SKM-1 (cell line): ENCODE measurements around the gene FBXO2.
A peak's percentile ranks its signal among the peaks of the same experiment; 100 is the strongest.

ENCODE experiments used
- DNase-seq: peaks from one replicate; lab custom pipeline; 2025; ENCODE audit not compliant: unreplicated experiment; lab: John Stamatoyannopoulos, UW

Gene FBXO2

DNA sequence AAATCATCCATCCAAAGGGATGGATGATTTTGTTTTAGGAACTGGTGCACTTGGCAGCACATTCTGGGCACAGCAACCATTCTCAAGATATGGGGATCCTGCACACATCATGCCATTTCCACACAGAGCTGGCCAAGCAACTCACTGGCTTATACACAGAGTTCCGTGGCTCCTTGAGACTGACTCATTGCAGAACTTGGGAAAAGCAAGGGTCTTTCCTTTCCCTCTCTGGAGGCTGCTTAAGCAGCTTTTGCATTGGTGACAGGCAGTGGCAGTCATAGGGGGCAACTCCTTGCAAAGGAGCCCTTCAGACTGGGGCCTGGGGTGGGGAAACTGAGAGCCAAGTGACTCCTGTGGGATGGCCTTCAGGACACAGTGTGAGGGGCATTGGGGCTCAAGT lies 28.6 kb upstream of the FBXO2 start:
- DNase-seq: no peak

- no peak for DNase-seq
Observed at GRCh38 chr1:11682287-11682771, 28.1 kb upstream of the FBXO2 start.

- peak; percentile 49 for DNase-seq
Observed at GRCh38 chr1:11681071-11681771, 27.0 kb upstream of the FBXO2 start, which contains the start of gene MAD2L2. Gene MAD2L2, minus strand, starts transcription at chr1:11681148. Its CDS starts 547 bp downstream, at chr1:11680601.

DNA sequence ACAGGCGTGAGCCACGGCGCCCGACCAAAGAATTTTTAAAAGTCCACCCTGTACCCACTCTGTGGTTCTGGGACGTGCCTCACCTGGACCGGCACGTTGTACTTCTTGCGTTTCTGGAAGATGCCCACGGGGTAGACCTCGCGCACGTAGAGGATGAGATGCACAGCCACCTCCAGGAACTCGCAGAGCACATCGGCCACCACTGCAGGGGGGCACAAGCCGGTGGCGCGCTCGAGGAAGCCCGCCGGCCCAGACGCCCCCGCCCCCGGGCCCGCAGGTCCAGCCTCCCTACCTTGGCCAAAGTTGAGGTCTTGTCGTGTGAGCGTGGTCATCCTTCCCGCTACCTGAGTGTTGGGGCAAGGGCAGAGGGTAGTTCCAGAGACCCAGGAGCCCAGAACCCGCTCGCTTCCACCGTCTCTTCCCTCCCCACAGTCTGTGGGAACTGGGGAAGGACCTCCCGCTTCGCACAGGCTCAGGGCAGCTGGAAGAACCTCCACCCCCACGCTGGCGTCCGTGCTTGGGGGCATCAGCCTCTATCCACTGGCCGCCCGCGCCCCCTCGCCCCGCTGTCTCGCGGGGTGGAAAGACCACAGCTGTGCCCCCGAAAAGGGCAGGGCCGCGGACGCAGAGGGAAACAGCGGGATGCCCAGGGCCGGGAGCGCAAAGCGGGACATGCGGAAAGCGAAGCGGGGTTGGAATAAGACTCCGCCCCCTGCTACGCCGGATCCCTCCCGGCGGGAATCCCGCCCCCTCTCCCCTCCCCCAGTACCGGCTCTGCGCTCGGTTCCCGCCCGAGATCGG lies 26.2 kb upstream of the FBXO2 start:
- no peak for DNase-seq

DNA sequence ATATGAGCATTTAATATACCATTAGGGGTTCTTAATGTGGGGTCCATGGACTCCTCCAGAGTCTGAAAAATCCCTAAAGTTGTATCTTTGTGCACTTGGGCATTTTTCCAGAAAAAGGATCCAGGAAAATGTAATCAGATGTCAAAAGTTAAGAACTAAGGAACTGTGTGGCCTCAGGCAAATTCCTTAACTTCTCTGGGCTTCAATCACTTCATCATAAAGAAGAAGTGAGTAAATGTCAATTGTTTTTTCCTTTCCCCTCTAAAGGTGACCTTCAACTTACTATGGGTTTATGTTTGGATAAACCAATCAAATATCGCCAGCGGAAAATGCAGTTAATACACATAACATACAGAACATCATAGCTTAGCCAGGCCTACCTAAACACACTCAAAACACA lies 24.2 kb upstream of the FBXO2 start:
- DNase-seq: no peak

DNA sequence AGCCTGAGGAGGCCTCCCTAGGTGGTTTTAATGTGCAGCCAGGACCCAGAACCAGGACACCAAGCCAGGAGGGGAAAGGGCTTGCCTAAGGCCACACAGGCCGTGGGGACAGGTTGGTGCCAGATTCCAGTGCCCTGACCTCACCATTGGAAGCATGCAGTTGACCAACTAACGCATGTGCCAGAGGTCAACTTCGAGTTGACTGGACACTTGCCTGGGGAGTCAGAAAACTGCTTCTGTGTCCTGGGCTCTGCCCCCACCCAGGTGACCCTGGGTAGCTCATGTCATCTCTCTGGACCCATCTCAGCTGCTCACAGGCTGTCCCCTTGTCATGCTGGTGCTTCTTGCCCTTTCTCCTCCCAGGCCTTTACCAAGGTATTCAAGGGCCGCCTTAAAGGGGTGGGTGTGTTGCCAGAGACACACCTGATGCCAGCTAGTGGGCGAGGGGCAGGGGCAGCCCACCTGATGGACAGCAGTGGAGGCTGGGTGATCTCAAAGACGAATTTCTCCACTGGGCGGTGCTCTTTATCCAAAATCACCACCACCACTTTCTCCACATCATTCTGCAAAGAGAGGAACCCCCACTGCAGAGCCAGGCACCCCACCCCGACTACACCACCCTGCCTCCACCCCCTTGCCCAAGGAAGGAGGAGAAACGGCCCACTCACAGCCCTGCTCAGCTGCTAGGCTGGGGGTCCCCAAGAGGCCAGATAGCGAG lies 22.3 kb upstream of the FBXO2 start:
- DNase-seq: no peak

DNA sequence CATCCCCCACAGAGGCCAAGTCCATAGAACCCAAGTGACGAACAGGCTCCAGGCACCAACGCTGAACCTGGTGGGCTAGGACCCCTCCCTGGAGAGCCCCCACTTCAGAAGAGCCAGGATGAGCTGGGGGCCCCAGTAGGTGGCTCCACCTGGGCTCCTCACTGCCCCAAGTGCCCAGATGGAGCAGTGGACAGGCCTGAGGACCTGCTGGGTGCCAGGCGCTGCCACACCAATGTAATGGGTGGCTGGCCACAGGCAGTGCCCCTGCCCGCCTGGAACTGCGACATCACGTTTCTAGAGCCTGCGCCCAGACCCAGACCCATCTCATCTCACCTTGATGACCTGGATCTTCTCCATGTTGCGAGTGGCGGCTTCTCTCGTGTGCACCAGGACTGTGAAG lies 21.1 kb upstream of the FBXO2 start:
- DNase-seq: no peak

DNA sequence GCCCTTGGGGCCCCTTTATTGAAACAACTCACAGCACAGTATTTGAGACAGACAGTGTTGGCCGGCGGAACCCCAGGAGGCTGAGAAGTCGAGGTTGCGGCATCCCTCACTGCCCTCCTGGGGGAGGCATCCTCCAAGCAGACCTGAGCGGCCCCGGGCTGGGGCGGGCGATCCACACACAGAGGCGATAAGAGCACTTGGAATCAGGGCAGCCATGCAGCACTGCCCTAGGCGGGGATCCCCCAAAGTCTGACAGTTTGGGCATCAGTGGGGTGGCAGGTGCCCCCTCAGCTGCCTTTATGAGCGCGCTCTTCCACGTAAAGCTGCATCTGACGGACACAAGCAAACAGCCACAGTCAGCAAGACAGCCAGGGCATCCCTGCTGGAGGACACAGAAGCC lies 20.3 kb upstream of the FBXO2 start:
- no peak for DNase-seq

- DNase-seq: no peak
Observed at GRCh38 chr1:11673089-11673769, 19.0 kb upstream of the FBXO2 start.

DNA sequence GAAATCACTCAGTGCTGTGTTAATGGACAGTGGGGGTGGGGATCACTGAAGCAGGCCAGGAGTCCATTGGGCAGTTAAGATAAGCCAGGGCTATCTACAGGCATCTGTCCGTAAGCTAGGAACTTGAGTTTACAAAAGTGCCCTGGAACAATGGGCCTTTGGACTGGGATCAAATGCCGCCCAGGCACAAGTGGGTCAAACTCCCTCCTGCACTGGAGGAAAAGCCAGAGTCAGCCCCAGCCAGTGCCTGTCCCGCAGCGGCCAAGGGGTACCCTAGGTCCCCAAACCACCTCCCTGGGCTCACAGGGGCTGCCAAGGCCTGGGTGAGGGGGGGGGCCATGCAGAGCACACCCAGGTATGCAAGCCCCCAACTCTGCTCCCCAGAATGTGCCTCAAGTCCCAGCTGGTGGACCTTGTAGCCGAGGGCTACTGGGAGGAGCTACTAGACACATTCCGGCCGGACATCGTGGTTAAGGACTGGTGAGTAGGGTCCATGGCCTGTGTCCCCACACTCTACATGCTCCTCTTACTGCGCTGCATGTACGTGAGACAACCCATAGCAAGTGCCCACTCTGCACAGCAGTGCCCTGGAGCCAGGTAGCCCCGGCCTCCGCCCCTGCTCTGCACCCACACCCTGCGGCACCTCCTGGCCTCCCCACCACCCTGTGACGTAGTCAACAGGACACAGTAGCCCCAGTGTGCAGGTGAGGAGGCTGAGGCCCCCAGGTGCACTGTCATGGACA lies 17.5 kb upstream of the FBXO2 start:
- no peak for DNase-seq

DNA sequence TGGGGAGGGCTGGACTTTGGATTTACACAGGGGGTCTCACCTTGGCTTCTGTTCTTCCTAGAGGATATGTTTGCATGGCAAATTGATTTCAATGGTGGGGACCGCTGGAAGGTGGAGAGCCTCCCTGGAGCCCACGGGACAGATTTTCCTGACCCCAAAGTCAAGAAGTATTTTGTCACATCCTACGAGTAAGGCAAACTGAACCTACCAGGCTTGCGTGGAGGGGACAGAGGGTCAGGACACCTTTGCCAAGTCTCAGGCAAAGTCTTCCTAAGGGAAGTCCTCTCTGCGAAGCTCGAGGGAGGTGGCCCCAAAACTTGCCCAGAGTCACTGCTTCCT lies 16.9 kb upstream of the FBXO2 start:
- DNase-seq: no peak

- no peak for DNase-seq
Observed at GRCh38 chr1:11670747-11671146, 16.5 kb upstream of the FBXO2 start.

GRCh38 chr1:11668516-11668915 lies 14.3 kb upstream of the FBXO2 start:
- no peak for DNase-seq

DNA sequence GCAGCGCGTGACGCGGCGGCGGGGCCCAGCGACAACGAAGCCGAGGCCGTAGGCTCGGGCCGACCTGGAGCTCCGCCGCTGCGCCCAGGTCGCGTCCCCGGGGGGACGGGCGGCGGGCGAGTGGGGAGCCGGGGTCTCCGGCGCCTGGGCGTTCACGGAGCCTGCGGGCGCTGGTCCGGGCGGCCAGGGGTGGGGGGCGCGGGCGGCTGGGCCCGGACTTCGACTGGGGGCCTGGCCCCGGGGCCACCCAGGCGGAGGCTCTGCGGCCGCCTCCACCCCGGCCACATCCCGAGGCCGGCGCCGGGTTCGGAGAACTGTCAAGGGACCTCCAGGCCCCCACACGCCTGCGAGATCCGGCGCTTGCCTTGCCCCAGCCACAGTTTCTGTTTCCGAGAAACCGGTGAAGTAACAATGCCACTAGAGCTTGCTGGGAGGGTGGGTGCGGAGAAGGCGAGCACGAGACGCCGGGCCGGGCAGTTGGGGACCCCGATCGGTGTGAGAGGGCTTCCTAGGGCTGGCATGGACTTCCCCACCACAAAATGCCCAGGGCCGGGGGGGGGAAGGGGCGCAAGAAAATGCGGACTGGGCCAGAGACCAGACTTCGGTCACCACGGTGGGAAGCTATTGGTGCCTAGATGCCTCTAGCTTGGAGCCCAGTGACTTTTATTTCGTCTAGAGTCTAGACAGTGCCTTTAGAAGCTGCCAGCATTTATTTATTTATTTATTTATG lies 10.3 kb upstream of the FBXO2 start:
- no peak for DNase-seq

DNA sequence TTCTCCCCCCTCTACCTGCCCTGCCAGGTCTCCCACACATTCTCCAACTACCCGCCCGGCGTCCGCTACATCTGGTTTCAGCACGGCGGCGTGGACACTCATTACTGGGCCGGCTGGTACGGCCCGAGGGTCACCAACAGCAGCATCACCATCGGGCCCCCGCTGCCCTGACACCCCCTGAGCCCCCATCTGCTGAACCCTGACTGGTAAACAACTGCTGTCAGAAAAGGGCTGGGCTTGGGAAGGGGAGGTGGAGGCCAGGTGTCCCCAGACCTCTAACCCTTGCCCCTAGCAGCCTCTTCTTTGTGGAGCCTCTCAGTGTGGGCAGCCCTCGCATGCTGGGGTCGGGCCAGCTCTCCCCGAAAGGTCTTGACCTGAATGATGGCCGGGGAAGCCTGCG lies 6.9 kb upstream of the FBXO2 start:
- no peak for DNase-seq

DNA sequence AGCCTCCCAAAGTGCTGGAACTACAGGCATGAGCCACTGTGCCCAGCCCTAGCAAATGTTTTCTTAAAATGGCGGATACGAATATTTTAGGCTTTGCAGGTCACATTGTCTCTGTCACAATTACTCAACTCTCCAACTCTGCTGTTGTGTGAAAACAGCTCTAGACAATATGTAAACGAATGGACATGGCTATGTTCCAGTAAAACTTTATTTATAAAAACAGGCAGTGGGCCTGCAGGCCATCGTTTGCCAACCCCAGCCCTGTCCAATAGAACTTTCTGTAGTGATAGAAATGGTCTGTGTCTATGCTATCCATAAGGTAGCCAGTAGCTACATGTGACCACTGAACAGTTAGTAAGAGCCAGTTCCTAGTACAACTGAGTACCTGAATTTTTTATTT lies 5.5 kb upstream of the FBXO2 start:
- no peak for DNase-seq

DNA sequence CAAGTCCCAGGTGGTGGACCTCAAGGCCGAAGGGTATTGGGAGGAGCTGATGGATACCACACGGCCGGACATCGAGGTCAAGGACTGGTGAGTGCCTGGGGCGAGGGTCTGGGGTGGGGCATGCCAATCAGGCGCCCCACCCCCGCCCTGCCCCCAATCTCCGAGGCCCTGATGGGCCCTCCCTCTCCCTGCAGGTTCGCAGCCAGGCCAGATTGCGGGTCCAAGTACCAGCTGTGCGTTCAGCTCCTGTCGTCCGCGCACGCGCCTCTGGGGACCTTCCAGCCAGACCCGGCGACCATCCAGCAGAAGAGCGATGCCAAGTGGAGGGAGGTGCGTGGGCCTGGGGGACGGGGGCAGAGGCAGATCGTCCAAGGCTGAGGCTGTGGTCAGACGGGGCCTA lies 4.3 kb upstream of the FBXO2 start:
- DNase-seq: no peak

GRCh38 chr1:11657654-11658053 lies 3.4 kb upstream of the FBXO2 start:
- no peak for DNase-seq

DNA sequence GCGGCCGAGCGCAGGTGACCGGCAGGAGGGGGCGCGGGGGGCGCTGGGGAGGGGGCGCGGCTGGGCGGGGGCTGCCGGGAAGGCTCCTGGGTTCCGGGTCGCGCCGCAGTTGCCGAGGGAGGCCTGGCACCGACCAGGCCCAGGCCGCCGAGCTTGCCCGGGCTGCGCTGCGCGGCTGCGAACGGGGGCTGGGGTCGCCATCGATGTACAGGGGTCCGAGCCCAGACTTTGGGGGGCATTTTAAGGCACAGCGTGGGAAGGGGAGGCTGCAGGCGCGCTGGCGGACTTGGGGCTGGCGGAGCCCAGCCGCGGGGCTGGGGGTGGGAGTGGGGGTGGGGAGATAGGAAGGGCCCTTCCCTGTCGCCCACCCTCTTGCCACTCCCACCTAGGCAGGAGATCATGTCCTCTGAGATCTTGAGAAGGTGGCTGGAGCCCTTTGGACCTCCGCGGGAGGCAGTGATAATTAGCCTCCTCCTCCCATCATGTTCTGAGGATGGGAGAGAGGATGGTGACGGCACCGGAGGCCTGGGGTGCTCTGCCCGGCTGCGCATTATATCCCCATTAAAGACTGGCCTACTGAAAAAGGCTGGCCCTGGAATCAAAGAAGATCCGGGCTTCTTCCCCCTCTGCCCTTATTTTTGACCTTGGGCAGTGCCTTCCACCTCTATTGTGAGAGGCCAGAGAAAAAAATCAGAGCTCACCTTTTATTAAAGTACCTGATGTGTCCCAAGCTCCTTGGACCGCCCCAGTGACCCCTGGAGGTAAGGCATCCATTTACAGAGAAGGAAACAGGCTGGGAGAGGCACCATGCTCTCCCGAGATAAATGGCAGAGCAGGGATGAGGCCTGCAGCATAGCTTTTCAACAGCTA lies 945 bp upstream of the FBXO2 start:
- no peak for DNase-seq
